Activated CD4-positive, alpha-beta T cell treated with anti-CD3 and anti-CD28 coated beads, Interleukin-2, Interleukin-6, amounts not matched to agents 100 ng/mL and 50 ng/mL, durations not matched to agents 16 hours and 8 hours (primary cell): ENCODE data around the gene GID8.

Experiments
- DNase-seq: peaks from one replicate; pipeline ENCODE4 v3.0.0-alpha.2; 2020

GID8 gene

DNA sequence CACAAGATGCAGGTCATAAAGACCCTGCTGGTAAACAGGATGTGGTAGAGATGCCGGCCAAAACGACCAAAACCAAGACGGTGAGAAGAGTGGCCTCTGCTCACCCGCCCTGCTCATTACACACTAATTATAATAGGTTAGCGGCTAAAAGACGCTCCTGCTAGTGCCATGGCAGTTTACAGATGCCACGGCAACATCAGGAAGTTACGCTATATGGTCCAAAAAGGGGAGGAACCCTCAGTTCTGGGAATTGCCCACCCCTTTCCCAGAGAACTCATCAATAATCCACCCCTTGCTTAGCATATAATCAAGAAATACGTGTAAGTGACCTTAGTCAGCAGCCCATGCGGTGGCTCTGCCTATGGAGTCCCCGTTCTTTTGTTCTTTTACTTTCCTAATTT lies 51.3 kb downstream of the GID8 start:
- DNase-seq = peak; percentile 18

DNA sequence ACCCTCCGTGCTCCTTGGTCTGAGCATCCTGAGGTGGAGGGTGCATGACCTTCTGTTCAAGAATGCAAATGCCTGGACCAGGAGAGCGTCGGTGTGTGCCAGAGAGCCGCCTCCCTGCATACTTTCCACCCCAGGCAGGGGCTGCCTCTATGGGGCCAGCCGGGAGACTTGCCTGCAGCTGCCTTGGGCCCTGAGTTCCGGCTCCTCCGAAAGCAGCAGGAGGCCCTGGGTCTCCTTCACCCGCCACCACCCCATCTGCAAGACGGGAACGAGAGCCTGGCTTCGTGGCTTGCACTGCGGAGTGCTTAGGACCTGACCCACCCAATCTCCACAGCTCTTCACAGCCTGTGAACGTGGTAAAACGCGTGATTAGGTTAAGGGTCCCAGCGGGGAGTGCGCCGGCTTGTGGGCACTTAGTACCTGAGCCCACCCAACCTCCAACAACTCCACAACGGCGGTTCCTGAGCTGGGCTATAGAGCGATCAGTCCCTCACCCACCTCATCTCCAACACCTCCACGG lies 52.4 kb downstream of the GID8 start:
- no peak for DNase-seq

DNA sequence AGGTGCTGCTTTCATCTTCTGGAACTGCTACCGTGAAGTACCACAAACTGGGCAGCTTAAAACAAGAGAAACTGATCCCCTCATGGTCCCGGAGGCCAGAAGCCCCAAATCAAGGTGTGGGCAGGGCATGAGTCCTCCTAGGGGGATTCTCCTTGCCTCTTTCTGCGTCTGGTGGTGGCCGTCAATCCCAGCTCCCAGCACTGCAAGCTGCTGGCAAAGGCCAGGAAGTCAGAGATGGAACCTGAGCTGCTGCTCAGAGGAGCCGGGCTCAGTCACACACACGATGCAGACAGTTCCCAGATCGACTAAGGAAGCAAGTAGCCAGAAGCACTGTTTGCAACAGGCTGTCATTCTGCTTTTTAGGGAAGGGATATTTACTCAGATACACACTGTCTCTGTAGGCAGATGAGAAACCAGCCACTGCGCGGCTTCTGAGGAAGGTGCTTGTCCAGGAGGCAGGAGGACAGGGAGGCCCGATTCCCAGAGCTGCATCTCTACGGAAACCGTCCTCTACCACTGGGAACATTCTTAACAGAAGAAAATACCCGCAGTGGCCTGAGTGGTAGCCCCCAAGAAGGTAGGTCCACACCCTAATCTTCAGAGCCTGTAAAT lies 53.4 kb downstream of the GID8 start:
- no peak for DNase-seq

DNA sequence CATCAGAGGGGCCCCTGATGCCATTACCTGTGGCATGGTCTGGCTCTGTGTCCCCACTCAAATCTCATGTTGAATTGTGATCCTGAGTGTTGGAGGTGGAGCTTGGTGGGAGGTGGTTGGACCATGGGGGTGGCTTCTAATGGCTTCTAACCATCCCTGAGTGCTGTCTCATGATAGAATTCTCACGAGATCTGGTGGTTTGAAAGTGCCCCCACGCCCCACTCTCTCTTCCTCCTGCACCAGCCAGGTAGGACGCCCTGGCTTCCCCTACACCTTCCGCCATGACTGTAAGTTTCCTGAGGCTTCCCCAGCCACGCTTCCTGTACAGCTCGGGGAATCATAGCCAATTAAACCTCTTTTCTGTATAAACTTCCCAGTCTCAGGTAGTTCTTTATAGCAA lies 53.9 kb downstream of the GID8 start:
- no peak for DNase-seq

DNA sequence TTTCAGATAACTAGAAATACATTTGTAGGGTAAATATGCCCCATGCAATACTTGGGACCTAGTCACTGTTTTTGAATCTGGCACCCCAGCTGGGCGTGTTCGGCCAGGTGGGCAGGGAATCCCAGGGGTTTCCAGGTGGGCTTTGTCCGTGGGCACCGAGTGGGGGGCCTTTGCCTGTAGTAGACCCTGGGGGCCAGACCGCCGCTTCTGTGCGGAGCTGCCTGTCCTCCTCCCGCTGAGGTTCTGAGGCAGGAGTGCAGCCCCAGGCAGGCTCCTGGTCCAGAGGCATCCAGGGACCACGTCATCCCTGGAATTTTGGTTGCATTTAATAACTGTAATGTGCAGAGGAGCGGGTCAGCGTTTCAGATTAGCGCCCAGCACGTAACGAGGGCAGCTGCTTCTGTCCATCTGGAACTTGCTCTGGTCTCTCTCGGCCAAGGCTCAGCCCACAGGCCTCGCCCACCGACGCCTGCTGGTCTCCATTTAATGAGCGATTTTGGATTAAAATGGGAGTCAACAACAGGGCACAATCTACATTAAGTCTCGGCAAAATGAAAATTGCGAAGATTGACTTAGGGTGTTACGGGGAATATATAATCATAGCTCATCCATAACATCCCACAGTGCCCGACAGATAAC lies 56.0 kb downstream of the GID8 start:
- no peak for DNase-seq

DNA sequence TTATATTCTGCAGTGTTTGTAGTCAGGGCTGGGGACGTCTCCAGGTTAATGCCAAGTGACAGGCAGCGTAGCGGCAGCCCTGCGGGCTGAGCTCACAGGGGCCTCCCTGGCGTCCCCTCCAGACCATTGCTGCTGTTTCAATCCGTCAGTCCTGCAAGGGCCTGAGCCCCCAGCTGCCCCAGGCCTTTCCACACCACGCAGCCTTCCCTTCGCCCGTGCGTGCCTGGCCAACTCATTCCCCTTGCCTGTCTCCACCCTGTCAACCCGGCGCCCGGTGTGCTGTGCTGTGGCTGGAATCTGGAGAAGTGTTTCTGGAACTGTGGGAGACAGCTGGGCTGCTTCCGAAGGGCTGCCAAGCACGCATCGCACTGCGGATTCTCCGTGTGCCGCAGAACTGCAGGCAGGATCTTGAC lies 56.9 kb downstream of the GID8 start:
- no peak for DNase-seq

DNA sequence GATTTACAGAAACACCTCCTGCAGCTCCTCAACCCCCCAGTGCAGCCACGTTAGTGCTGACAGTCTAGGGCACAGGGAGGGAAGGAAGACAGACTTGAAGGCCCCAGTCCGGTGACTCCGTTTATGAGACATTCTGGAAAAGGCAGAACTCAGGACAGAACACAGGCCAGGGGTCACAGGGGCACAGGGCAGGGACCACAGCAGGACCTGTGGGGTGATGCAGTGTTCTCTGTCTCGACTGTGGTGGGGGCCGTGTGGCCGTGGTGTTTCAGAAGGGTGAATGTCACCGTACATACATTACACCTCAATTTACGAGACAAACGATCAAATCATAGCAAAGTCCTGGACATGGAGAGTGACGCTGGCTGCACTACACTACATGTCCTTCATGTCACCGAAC lies 57.5 kb downstream of the GID8 start:
- no peak for DNase-seq

DNA sequence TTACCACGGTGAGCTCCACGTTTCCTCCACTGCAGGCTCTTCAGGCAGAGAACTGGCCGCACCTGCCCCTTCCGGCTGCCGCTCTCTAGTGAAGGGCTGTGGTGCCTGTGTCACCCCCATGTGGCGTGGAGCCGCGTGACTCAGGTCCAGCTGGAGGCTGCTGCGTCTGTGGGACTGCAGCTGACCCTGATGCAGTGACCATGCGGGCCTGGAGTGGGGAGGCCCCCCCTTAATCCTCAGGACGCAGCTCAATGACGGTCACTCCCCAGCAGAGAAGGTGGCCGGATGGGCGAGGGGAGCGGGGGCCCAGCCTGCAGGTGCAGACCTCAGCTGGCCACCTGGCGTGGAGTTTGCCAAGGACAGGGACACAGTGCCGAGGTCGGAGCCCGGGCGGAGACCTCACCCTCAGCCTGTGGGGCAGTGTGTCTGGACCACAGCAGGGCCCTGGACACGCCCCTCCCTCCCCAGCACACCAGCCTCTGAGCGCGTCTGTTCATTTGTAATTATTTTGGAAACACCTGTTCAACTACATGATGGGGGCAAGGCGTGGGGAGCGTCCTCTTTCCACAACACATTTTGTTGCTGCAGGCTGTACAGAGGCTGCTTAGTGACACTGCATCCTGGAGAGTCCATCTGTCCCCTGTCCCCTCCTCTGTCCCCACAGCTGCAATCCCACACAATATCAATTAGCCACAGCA lies 58.1 kb downstream of the GID8 start:
- no peak for DNase-seq

DNA sequence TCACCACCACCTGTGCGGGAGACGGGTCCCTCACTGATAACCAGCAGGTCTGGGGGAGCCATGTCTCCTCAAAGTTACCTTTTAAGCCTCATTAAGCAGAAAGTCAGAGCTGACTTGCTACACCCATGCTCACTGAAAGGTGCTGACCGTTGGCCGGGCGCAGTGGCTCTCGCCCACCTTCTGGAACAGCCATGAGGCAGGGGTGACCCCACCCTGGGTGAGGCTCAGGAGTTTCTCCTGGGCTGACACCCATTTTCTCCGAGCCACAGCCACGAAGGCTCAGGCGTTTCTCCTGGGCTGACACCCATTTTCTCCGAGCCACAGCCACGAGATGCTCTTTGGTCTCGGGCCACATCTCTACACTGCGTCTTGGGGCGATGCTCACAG lies 58.6 kb downstream of the GID8 start:
- DNase-seq = no peak

DNA sequence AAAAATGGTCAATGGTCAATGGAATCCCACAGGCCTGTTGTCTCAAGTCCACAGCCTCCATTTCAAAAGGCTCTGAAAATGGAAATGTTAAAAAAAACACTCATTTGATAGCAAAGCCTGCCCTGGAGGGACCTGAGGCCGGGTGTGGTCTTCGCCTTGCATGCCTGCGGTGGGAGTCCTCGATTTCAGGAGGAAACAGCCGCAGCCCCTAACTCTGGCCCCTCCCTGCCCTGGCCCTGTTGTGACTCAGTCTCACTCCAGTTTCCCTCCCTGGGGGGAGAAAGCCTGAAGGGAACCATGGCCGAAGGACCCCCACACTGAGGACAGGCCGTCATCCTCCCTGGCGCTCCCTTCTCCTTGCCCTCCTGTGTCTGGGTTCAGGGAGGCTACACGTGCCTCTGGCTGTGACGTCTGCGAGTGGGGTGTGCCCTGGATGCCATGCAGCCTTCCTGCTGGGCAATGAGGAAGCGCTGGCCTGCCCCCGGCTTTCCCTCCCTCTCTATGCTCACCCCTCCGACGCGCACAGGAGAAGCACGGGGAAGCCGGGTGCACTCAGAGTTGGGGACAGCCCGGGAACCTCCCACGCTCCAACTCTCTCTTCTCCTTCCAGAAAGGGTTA lies 59.6 kb downstream of the GID8 start:
- DNase-seq = no peak
